Hepatocyte (in vitro differentiated cells): ENCODE data around the gene FAM227B.

ENCODE experiments used
- EZH2phosphoT487 ChIP-seq: fragments of 200-600 bp; sonication (generic); IDR thresholded peaks from one replicate; pipeline ENCODE4 v1.6.1; 2018; ENCODE audit warnings: antibody characterized with exemption, mild to moderate bottlenecking, low read depth, moderate library complexity; ENCODE audit not compliant: unreplicated experiment, severe bottlenecking
- TF ChIP-seq, protein P1 (sequence below): fragments of 200-600 bp; sonication (generic); IDR thresholded peaks from 2 replicates; pipeline ENCODE4 v1.5.1; 2016; ENCODE audit warnings: antibody characterized with exemption, mild to moderate bottlenecking; ENCODE audit not compliant: poor library complexity

DNA sequence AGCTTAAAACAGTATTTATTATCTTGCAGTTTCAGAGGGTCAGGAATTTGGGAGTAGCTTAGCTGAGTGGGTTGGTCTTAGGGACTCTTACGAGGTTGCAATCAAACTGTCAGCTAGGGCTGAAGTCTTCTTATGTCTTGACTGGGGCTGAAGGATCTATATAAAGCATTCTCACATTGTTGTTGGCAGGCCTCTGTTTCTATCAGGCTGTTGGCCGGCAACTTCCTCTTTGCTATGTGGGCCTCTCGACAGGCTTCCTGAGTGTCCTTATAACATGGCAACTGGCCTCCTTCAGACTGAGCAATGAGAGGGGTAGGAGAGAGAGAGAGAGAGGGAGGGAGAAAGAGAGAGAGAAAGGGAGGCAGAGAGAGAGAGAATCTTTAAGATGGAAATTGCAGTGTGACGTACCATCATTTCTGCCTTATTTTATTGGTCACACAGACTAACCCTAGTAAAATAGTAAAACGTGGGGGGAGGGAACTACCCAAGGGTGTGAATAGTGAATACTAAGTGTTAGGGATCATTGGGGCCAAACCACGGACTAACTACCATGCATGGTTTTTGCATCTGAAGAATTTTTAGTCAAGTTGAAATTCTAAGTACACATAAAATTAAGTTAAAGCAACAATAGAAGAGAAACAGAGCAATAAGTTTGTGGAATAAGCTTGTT is 181.5 kb downstream of the FAM227B start:
- TF ChIP-seq, protein P1, sequence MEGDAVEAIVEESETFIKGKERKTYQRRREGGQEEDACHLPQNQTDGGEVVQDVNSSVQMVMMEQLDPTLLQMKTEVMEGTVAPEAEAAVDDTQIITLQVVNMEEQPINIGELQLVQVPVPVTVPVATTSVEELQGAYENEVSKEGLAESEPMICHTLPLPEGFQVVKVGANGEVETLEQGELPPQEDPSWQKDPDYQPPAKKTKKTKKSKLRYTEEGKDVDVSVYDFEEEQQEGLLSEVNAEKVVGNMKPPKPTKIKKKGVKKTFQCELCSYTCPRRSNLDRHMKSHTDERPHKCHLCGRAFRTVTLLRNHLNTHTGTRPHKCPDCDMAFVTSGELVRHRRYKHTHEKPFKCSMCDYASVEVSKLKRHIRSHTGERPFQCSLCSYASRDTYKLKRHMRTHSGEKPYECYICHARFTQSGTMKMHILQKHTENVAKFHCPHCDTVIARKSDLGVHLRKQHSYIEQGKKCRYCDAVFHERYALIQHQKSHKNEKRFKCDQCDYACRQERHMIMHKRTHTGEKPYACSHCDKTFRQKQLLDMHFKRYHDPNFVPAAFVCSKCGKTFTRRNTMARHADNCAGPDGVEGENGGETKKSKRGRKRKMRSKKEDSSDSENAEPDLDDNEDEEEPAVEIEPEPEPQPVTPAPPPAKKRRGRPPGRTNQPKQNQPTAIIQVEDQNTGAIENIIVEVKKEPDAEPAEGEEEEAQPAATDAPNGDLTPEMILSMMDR, result no peak
- no peak for TF ChIP-seq EZH2phosphoT487
